Myocyte (in vitro differentiated cells): ENCODE measurements around the gene SLC11A1. TPM values are rescaled to one million over a fixed set of nuclear protein-coding genes. Genes with fewer than 3 reads are reported as not detected.

ENCODE experiments used
- DNase-seq: peaks from one replicate; pipeline ENCODE4 v3.0.0-alpha.2; 2012; ENCODE audit warnings: low read depth
- microRNA counts: library from miRNA; unstranded; fragments of <30 nt; microRNA quantifications from one replicate; lab custom pipeline; 2016
- microRNA-seq: library from miRNA; unstranded; fragments of <30 nt; microRNA quantifications from one replicate; pipeline ENCODE4, GENCODE V29; 2016
- total RNA-seq: library from RNA; depleted of rRNA; stranded (reverse); fragments of >200 nt; gene quantifications from 2 replicates; pipeline ENCODE4 v1.2.3, GENCODE V29; 2014

Gene SLC11A1
- total RNA-seq, 1 donor from 2014 or later, result 0.03 TPM

GRCh38 chr2:218432676-218433365 lies 50.7 kb downstream of the SLC11A1 start:
- no peak for DNase-seq

- no peak for DNase-seq
Observed at GRCh38 chr2:218434456-218434855, 52.4 kb downstream of the SLC11A1 start.

- DNase-seq, result no peak
Observed at GRCh38 chr2:218435003-218435982, 53.2 kb downstream of the SLC11A1 start.

GRCh38 chr2:218436992-218437391 lies 54.9 kb downstream of the SLC11A1 start:
- no peak for DNase-seq

GRCh38 chr2:218437969-218438368 lies 55.9 kb downstream of the SLC11A1 start:
- no peak for DNase-seq

DNA sequence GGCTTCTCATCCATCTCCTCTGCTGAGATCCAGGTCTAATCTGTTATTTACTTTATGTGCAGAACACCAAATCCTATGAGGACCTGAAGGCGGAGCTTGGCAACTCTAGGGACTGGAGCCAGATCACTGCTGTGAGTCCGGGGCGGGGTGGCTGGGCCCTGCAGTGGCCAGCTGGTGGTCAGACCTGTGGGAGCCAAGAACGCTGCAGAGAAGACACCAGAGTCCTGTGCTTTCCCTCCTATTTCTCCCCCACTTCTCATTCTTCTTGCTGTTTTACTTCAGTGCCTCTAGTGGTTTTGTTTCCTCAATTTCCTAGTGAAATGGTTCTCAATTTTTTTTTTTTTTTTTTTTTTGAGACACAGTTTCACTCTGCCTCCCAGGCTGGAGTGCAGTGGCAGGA lies 56.5 kb downstream of the SLC11A1 start:
- peak; percentile 15 for DNase-seq

DNA sequence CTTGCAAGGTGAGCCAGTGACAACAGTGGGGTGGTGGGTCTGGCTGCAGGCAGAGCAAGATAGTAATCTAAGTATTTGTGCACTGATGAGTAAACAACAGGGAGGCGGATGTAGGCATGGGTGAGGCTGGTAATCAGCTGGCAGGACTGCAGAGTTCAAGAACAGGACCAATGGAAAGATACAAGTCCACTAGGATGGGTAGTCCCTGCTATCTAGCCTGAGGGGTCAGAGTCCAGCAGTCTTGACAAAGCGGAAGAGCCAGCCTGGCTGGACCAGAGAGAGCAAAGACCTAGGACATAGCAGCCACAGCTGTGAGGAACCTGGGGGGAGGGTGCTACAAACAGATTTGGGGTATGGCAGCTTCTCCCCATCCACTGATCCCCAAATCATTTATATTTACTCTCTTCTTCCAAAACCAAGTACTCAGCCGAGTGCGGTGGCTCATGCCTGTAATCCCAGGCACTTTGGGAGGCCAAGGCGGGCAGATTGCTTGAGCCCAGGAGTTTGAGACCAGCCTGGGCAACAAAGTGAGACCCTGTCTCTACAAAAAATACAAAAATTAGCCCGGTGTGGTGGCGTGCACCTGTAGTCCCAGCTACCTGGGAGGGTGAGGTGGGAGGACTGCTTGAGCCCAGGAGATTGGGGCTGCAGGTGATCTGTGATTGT lies 62.8 kb downstream of the SLC11A1 start:
- DNase-seq, result no peak

GRCh38 chr2:218445602-218446001 lies 63.5 kb downstream of the SLC11A1 start:
- DNase-seq, result no peak

MicroRNAs encoded within 50 kb of the gene (microRNA counts, 767-probe panel; counts per million panel counts)
- 5,107 counts per million, percentile 6 among the panel's probes with 10 or more counts for microRNA hsa-miR-26b-5p (lab: Ali Mortazavi, UCI)

Small RNA genes lying within 50 kb of the gene (microRNA-seq; reads per million reads assigned to microRNA genes)
- gene MIR26B (11,171 reads per million, percentile 96 among the genes with 10 or more reads in this experiment), gene MIR6810 (not detected)

Other genes starting within 250 kb of the SLC11A1 start
- gene CXCR1, start 215.3 kb upstream of the SLC11A1 start, total RNA-seq, result not detected in 2 replicates
- gene ARPC2, start 165.1 kb upstream of the SLC11A1 start, total RNA-seq, result 237 and 270 TPM in 2 replicates
- gene GPBAR1, start 121.3 kb upstream of the SLC11A1 start, total RNA-seq, result 0.57 and 1.1 TPM in 2 replicates
- gene AAMP, start 112.1 kb upstream of the SLC11A1 start, total RNA-seq, result 173 and 198 TPM in 2 replicates
- 30.6 and 37.8 TPM in 2 replicates for gene PNKD, start 111.8 kb upstream of the SLC11A1 start, total RNA-seq
- gene TMBIM1, start 89.8 kb upstream of the SLC11A1 start, total RNA-seq, result 198 and 212 TPM in 2 replicates
- gene CATIP, start 25.4 kb upstream of the SLC11A1 start, total RNA-seq, result not detected in 2 replicates
- gene CTDSP1, start 17.6 kb downstream of the SLC11A1 start, total RNA-seq, result 45.3 and 48.9 TPM in 2 replicates
- not detected in 2 replicates for gene VIL1, start 36.9 kb downstream of the SLC11A1 start, total RNA-seq
- 9.8 and 16.8 TPM in 2 replicates for gene USP37, start 186.1 kb downstream of the SLC11A1 start, total RNA-seq
- gene CNOT9, start 186.6 kb downstream of the SLC11A1 start, total RNA-seq, result 38.7 and 60.4 TPM in 2 replicates
- 9.9 and 11.8 TPM in 2 replicates for gene PLCD4, start 225.6 kb downstream of the SLC11A1 start, total RNA-seq